ENCODE results near the gene C2CD5. TPM values are rescaled to one million over a fixed set of nuclear protein-coding genes. Genes with fewer than 3 reads are reported as not detected.

C2CD5 gene
- total RNA-seq, 1 experiment from 2014 or later = 22.9 TPM

DNA sequence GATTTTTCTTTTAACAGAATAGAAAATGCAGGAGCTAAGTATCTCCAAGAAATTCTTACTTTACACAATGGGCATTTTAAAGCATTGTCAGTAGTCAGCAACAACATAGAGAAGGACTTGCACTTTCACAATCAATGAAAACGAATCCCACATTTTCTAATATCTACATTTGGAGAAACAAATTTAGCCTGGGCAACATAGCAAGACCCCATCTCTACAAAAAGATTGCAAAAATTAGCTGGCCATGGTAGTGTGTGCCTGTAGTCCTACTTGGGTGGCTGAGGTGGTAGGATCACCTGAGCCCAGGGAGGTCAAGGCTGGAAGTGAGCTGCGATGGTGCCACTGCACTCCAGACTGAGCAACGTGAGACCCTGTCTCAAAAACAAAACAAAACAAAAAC is 30.6 kb upstream of the C2CD5 start:
- CTCF ChIA-PET = no interaction called here
- no peak overlapping the region for H3K27ac ChIP-seq (ENCODE audit: low read depth, low read length)
- H3K79me2 ChIP-seq (ENCODE audit: insufficient read depth, low read length) = no peaks in the 10 kb centered on the region
- no peak overlapping the region for H3K9ac ChIP-seq (ENCODE audit: low read length)
- TF ChIP-seq JUND (IDR thresholded peaks at IDR 0.05) (no peak), TCF7L2 (IDR thresholded peaks at IDR 0.05; ENCODE audit: borderline replicate concordance, extremely low read depth, insufficient read depth, insufficient read length) (no peak), EZH2 (IDR thresholded peaks at IDR 0.05) (no peak), EGR1 (IDR thresholded peaks at IDR 0.05; ENCODE audit: low read depth) (no peak), POLR2A (IDR thresholded peaks at IDR 0.05; ENCODE audit: borderline replicate concordance, extremely low read depth, insufficient read depth, insufficient read length) (no peak), SRF (IDR thresholded peaks at IDR 0.05; ENCODE audit: low read depth) (no peak), YY1 (IDR thresholded peaks at IDR 0.05; ENCODE audit: extremely low read depth, insufficient replicate concordance, low read depth, low read length) (no peak), CEBPB (IDR thresholded peaks at IDR 0.05; ENCODE audit: low read depth) (no peak), ZNF274 (IDR thresholded peaks at IDR 0.05; ENCODE audit: low read depth, low read length) (no peak), RAD21 (IDR thresholded peaks at IDR 0.05; ENCODE audit: low read depth) (no peak), SP1 (IDR thresholded peaks at IDR 0.05; ENCODE audit: low read depth) (no peak), CBX3 (IDR thresholded peaks at IDR 0.05; ENCODE audit: low read depth) (no peak), POLR2AphosphoS5 (IDR thresholded peaks at IDR 0.05; ENCODE audit: low read depth, low read length) (no peak)
- TF ChIP-seq, protein P1, sequence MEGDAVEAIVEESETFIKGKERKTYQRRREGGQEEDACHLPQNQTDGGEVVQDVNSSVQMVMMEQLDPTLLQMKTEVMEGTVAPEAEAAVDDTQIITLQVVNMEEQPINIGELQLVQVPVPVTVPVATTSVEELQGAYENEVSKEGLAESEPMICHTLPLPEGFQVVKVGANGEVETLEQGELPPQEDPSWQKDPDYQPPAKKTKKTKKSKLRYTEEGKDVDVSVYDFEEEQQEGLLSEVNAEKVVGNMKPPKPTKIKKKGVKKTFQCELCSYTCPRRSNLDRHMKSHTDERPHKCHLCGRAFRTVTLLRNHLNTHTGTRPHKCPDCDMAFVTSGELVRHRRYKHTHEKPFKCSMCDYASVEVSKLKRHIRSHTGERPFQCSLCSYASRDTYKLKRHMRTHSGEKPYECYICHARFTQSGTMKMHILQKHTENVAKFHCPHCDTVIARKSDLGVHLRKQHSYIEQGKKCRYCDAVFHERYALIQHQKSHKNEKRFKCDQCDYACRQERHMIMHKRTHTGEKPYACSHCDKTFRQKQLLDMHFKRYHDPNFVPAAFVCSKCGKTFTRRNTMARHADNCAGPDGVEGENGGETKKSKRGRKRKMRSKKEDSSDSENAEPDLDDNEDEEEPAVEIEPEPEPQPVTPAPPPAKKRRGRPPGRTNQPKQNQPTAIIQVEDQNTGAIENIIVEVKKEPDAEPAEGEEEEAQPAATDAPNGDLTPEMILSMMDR (IDR thresholded peaks at IDR 0.05 in 2 of 3, conservative IDR thresholded peaks at IDR 0.05 in 1 of 3; ENCODE audit: borderline replicate concordance in 1 of 3, insufficient read depth in 1 of 3, low read depth in 2 of 3, low read length in 2 of 3) = no peak
- TF ChIP-seq, protein P2, sequence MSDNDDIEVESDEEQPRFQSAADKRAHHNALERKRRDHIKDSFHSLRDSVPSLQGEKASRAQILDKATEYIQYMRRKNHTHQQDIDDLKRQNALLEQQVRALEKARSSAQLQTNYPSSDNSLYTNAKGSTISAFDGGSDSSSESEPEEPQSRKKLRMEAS (IDR thresholded peaks at IDR 0.05) = no peak
- TF ChIP-seq, protein P3, sequence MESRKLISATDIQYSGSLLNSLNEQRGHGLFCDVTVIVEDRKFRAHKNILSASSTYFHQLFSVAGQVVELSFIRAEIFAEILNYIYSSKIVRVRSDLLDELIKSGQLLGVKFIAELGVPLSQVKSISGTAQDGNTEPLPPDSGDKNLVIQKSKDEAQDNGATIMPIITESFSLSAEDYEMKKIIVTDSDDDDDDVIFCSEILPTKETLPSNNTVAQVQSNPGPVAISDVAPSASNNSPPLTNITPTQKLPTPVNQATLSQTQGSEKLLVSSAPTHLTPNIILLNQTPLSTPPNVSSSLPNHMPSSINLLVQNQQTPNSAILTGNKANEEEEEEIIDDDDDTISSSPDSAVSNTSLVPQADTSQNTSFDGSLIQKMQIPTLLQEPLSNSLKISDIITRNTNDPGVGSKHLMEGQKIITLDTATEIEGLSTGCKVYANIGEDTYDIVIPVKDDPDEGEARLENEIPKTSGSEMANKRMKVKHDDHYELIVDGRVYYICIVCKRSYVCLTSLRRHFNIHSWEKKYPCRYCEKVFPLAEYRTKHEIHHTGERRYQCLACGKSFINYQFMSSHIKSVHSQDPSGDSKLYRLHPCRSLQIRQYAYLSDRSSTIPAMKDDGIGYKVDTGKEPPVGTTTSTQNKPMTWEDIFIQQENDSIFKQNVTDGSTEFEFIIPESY (IDR thresholded peaks at IDR 0.05; ENCODE audit: extremely low read depth, insufficient replicate concordance, low read length) = no peak
- H2AFZ ChIP-seq (ENCODE audit: low read depth, low read length, poor library complexity, severe bottlenecking) = no peak overlapping the region
- no peaks in the 10 kb centered on the region; a peak in 1 of 4 replicates for H3K9me3 ChIP-seq (ENCODE audit: control insufficient read depth in 1 of 2, insufficient read depth in 1 of 2, low read depth in 1 of 2, low read length in 2 of 2)
- DNase-seq (ENCODE audit: low read depth, low spot score) = no peak
- no peaks in the 10 kb centered on the region for H4K20me1 ChIP-seq (ENCODE audit: insufficient read depth)
- H3K4me2 ChIP-seq (ENCODE audit: low read length) = no peak overlapping the region
- BruUV-seq (replicated peaks) = no TSS peak
- H3K4me1 ChIP-seq (ENCODE audit: control insufficient read depth in 1 of 2, insufficient read depth in 2 of 2, low read length in 2 of 2) = no peaks in the 10 kb centered on the region
- RAD21 ChIA-PET (ENCODE audit: low non-redundant PET in 1 of 2, low total read pairs in 2 of 2, uncharacterized antibody in 2 of 2, unreplicated experiment in 2 of 2) = no interaction called here
- no peak overlapping the region for H3K4me3 ChIP-seq (replicated peaks in 1 of 2; ENCODE audit: low read depth in 1 of 2, low read length in 2 of 2)
- no peaks in the 10 kb centered on the region for H3K36me3 ChIP-seq (ENCODE audit: control insufficient read depth in 1 of 2, insufficient read depth in 2 of 2, low read length in 2 of 2)
- no peaks in the 10 kb centered on the region for H3K27me3 ChIP-seq (ENCODE audit: insufficient read depth, low read length)
- POLR2A ChIA-PET = no interaction called here
- no peaks in the 10 kb centered on the region for H3K9me2 ChIP-seq (ENCODE audit: insufficient read depth)
- intact Hi-C loops (cut with micrococcal nuclease) = no loop called here
- no peak for ATAC-seq
